ENCODE results near the gene DONSON.

DNA sequence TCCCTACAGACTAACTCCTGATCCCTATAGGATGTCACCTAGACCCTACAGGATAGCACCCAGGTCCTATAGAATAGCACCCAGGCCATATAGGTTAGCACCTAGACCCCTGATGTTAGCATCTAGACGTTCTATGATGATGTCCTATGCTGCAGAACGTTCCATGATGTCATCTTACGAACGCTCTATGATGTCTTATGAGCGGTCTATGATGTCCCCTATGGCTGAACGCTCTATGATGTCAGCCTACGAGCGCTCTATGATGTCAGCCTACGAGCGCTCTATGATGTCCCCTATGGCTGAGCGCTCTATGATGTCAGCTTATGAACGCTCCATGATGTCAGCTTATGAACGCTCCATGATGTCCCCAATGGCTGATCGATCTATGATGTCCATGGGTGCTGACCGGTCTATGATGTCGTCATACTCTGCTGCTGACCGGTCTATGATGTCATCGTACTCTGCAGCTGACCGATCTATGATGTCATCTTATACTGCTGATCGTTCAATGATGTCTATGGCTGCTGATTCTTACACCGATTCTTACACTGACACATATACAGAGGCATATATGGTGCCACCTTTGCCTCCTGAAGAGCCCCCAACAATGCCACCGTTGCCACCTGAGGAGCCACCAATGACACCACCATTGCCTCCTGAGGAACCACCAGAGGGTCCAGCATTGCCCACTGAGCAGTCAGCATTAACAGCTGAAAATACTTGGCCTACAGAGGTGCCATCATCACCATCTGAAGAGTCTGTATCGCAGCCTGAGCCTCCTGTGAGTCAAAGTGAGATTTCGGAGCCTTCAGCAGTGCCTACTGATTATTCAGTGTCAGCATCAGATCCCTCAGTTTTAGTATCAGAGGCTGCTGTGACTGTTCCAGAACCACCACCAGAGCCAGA, 36.1 kb downstream of the DONSON start:
- TF ChIP-seq POLR2A (IDR thresholded peaks at IDR 0.05): no peak
- no peak for TF ChIP-seq CTCF (IDR thresholded peaks at IDR 0.05)

All from esophagus squamous epithelium (tissue), 4 donors.